HepG2 (cell line): ENCODE results near the gene IFT88.

Experiments used
- FOXK2 ChIP-seq: fragments of 450-650 bp; IDR thresholded peaks from 2 replicates; pipeline ENCODE4 v1.6.1; 2016
- FOXO4 ChIP-seq: sonication (generic); formaldehyde crosslinking; conservative IDR thresholded peaks from 2 replicates; pipeline ENCODE4 v1.8.1; 2023; ENCODE audit warnings: missing genetic modification reagents
- MLX ChIP-seq: IDR thresholded peaks from 2 replicates; pipeline ENCODE4 v1.6.1; 2016
- POLR2A ChIP-seq, 2 experiments: IDR thresholded peaks; 2 replicates each; pipeline ENCODE4 v1.6.1; 2011; ENCODE audit warnings: low read depth in 2 of 2, low read length in 2 of 2, mild to moderate bottlenecking in 1 of 2, moderate library complexity in 1 of 2; ENCODE audit not compliant: insufficient read depth in 1 of 2
- POLR2AphosphoS5 ChIP-seq: IDR thresholded peaks from 2 replicates; pipeline ENCODE4 v1.6.1; 2012; ENCODE audit warnings: low read depth, low read length
- REXO4 ChIP-seq: sonication (generic); formaldehyde crosslinking; IDR thresholded peaks from 2 replicates; pipeline ENCODE4 v1.8.0; 2022; ENCODE audit warnings: missing genetic modification reagents, mild to moderate bottlenecking, borderline replicate concordance
- ZBTB2 ChIP-seq: sonication (generic); formaldehyde crosslinking; IDR thresholded peaks from 2 replicates; pipeline ENCODE4 v1.8.0; 2022; ENCODE audit warnings: low read depth, missing genetic modification reagents
- ZNF598 ChIP-seq: sonication (generic); formaldehyde crosslinking; IDR thresholded peaks from 2 replicates; pipeline ENCODE4 v1.5.1; 2020; ENCODE audit warnings: mild to moderate bottlenecking, missing genetic modification reagents, borderline replicate concordance
- ZSCAN25 ChIP-seq: sonication (generic); formaldehyde crosslinking; IDR thresholded peaks from 2 replicates; pipeline ENCODE4 v1.8.0; 2022; ENCODE audit warnings: mild to moderate bottlenecking, missing genetic modification reagents
- ZSCAN5A ChIP-seq: sonication (generic); formaldehyde crosslinking; IDR thresholded peaks from 2 replicates; pipeline ENCODE4 v1.8.0; 2022; ENCODE audit warnings: mild to moderate bottlenecking, missing genetic modification reagents, borderline replicate concordance

GRCh38 chr13:20673715-20674114 is 106.8 kb downstream of the IFT88 start:
- TF ChIP-seq FOXO4 (no peak), ZSCAN5A (no peak), MLX (CRISPR knock-in tag) (no peak), ZBTB2 (no peak), FOXK2 (no peak), POLR2AphosphoS5 (no peak), ZSCAN25 (CRISPR knock-in tag) (no peak), ZNF598 (CRISPR knock-in tag) (no peak), POLR2A (IDR thresholded peaks at IDR 0.05; ENCODE audit: insufficient read depth in 1 of 2, low read depth in 2 of 2, low read length in 2 of 2) (no peak), REXO4 (CRISPR knock-in tag) (no peak)
